GM06990 (cell line): ENCODE data around the gene SUPT6H.

Source experiments
- DNase-seq: peaks from one replicate; pipeline ENCODE4 v3.0.0-alpha.2; 2011; ENCODE audit not compliant: insufficient read length; ENCODE audit errors: extremely low read depth
- H3K27me3 ChIP-seq: replicated peaks from 2 replicates; pipeline ENCODE4 v1.6.0; 2011; ENCODE audit warnings: low read length; ENCODE audit not compliant: control insufficient read depth, insufficient read depth
- H3K36me3 ChIP-seq: 2 replicates; pipeline ENCODE4 v1.5.1; 2011; ENCODE audit warnings: low read length; ENCODE audit not compliant: control insufficient read depth, insufficient read depth
- H3K4me3 ChIP-seq: replicated peaks from 2 replicates; pipeline ENCODE4 v1.5.1; 2011; ENCODE audit warnings: low read depth, mild to moderate bottlenecking, control low read depth, low read length
- CTCF ChIP-seq: IDR thresholded peaks from 2 replicates; pipeline ENCODE4 v1.5.1; 2011; ENCODE audit warnings: low read length, control low read depth, mild to moderate bottlenecking, inconsistent platforms; ENCODE audit not compliant: insufficient read depth, poor library complexity, severe bottlenecking

Gene SUPT6H

DNA sequence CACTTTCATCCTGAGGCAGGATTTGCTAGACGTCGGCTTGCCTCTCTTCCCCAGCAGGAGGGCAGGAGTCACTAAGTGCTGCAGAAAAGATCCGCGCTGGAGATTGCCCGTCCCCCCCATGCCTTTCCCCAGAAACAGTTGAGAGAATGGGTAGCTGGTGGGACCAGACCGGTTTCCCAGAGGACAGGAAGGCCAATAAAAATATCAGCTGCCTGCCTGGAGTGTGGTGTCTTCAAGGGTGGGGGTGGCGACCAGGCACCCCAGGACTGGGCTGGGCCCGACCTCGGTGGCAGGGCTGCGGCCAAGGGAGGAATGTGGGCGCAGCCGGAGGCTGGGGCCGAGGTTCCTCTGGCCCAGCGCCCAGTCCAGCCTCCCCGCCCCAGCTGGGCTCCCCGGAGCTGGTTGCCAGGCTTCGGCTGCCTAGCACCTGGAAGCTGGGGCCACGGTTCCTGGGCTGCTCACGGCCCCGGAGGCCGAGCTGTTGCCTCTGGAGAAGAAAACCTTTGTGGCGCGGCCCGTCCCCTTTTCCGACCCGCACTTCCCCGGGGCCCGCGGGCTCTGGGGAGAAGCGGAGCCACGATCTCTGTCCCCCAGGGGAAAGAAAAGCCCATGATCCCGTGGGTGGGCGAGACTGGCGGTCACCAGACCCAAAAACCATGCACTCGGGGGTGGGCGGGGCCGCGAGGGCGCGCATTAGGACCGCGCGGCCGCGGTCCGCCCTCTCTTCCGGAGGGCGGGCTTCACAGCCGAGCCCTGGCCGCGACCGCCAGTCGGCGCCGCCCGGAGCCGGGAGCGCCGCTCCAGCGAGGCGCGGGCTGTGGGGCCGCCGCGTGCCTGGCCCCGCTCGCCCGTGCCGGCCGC, 81.5 kb downstream of the SUPT6H start, which contains the start of gene TRAF4:
TRAF4 (plus strand) TSS at position 769 of the 861 bp plus-strand sequence. CDS start 102 bp downstream, outside the sequence.
- peaks cover 30% of the 10 kb centered on the region for H3K36me3 ChIP-seq
- peak; percentile 91 for DNase-seq
- no peaks in the 10 kb centered on the region for H3K27me3 ChIP-seq
- H3K4me3 ChIP-seq, result peak within 1 kb of the TSS; percentile 72
- no peak for TF ChIP-seq CTCF

DNA sequence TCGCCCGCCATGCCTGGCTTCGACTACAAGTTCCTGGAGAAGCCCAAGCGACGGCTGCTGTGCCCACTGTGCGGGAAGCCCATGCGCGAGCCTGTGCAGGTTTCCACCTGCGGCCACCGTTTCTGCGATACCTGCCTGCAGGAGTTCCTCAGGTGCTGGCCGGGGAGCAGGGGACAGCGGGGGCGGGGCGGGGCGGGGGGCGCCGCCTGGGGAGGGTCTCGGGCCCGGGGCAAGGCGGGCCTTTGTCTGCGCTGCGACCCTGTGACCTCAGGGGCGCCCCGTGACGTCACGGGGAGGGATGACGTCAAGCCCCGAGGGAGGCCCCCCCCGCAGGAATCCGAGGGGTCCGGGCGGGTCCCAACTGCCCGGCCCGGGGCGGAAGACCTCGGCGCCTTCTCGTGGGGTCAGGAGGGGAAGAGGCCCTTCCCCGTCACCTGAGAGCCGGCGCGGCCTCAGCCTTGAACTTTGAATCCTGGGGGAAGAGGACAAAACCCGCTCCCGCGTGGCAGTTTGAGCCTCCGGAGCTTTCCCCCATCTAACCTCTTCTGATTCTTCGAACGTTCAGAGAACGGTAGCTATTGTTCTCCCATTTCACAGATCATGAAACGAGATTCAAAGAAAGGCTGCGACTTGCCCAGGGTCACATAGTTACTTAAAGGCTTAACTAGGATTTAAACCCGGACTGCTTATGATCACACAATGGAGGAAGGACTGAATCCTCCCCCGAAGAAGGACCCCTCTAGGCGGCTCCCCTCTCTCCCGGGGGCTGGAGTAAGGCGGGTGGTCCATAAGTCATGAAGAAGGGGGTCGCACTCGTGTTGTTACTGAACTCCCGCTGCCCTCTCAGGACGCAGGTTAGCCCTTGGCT, 82.3 kb downstream of the SUPT6H start:
- peak overlapping the region; percentile 72 for H3K4me3 ChIP-seq
- peak; percentile 77 for DNase-seq
- TF ChIP-seq CTCF, result no peak
- H3K27me3 ChIP-seq, result no peaks in the 10 kb centered on the region
- H3K36me3 ChIP-seq, result peaks cover 38% of the 10 kb centered on the region

- H3K27me3 ChIP-seq, result no peaks in the 10 kb centered on the region
- TF ChIP-seq CTCF, result no peak
- peaks cover 40% of the 10 kb centered on the region for H3K36me3 ChIP-seq
- peak; percentile 55 for DNase-seq
- peak overlapping the region; percentile 72 for H3K4me3 ChIP-seq
These were observed 83.2 kb downstream of the SUPT6H start for GRCh38 chr17:28744972-28745785.

DNA sequence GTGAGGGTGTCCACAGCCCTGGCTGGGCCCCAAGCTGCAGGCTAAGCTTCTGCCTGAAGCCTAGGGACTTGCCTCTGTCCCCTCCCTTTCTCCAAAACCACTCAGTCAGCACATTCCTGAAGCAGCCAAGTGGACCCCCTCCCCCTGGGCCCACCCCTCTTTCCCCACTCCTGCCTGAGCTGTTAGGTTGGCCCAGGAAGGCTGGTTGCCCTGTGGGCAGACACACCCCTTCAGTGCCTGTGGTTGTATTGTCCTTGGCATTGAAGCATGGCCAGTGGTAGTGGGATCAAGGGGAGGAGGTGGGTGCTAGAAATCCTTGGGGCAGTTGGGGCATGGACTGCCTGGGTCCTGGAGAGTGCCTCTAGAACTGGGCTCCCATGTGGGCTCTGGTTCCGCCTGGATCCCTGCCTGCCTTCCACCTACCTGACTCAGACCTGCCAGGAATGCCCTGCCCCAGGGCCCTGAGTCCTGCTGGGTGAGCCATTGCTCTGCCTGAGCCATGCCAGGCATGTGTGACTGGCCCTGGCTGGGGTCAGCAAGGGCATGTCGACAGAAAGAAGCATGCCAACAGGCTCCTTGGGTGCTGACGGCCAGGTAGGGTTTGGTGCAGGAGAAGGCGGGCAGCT, 83.9 kb downstream of the SUPT6H start:
- peak overlapping the region; percentile 72 for H3K4me3 ChIP-seq
- peaks cover 46% of the 10 kb centered on the region for H3K36me3 ChIP-seq
- no peak for DNase-seq
- no peak for TF ChIP-seq CTCF
- H3K27me3 ChIP-seq, result no peaks in the 10 kb centered on the region

- peak overlapping the region; percentile 72 for H3K4me3 ChIP-seq
- DNase-seq, result no peak
- no peak for TF ChIP-seq CTCF
- H3K27me3 ChIP-seq, result no peaks in the 10 kb centered on the region
- H3K36me3 ChIP-seq, result peaks cover 46% of the 10 kb centered on the region
These were observed 84.6 kb downstream of the SUPT6H start for GRCh38 chr17:28746611-28747050.
